ENCODE results near the gene GSTM4. TPM values are rescaled to one million over a fixed set of nuclear protein-coding genes. Genes with fewer than 3 reads are reported as not detected.

Gene GSTM4
- total RNA-seq, 4 donors from 2014 or later = 33.1 to 43.1 (median 39.1) TPM

DNA sequence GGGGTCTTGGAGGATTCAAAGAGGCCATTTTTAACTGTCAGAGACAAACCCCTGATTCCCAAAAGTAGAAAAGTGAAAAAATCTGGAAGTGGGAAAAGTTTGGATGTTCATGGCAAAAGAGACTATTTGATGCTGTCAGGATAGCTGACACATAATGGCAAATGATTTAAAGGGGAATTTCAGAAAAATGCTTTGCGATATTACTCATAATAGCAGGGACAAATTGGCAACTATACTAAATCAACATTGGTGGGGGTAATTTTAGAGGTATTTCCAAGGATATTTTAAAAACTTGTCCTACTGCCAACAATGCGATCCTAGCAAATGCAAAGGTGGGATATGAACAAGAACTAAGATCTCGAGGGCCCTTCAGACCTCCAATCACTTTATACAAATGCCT is 5.3 kb upstream of the GSTM4 start:
- intact Hi-C loops (cut with DNase I) = loop anchor here (10.0 kb wide), 1 partner anchor 264 kb away; the partner anchor contains the start of gene CSF1
- Histone ChIP-seq H3K9me3 (no peaks in the 10 kb centered on the region), H3K4me3 (no peak overlapping the region), H3K27me3 (no peaks in the 10 kb centered on the region), H3K36me3 (no peaks in the 10 kb centered on the region), H3K27ac (replicated peaks in 1 of 4) (no peak overlapping the region), H3K4me1 (peaks cover 13 to 14% (median 13%) of the 10 kb centered on the region in 4 donors)
- 81% methylated on average over 3 of the region's 3 CpGs for WGBS
- no peak for TF ChIP-seq POLR2AphosphoS5 (IDR thresholded peaks at IDR 0.05)
- no peak for TF ChIP-seq EP300 (IDR thresholded peaks at IDR 0.05)
- DNase-seq (ENCODE audit: extremely low spot score) = no peak

DNA sequence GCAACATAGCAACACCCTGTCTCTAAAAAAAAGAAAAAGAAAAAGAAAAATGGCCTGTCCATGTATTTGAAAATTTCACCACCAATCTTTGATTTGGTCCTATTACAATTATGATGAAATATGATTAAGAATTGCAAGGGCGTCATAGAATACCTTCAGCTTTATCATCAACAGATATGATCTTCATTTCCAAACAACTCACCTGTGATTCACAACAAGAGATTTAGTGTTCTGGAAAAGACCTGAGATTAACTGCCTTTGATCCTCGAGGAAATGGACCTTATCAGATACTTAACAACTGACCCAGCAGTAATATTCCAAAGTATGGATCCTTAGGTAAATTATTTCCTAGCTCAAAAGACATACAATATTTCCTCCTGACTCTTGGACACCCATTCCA is 3.5 kb upstream of the GSTM4 start:
- Histone ChIP-seq H3K4me1 (peaks cover 17 to 27% (median 23%) of the 10 kb centered on the region in 4 donors), H3K27me3 (no peaks in the 10 kb centered on the region), H3K27ac (replicated peaks in 1 of 4) (no peak overlapping the region), H3K36me3 (peaks cover 0 to 3% (median 0%) of the 10 kb centered on the region in 4 donors), H3K4me3 (no peak overlapping the region), H3K9me3 (no peaks in the 10 kb centered on the region)
- TF ChIP-seq POLR2A (IDR thresholded peaks at IDR 0.05; ENCODE audit: low read depth) = no peak
- TF ChIP-seq, protein P1, sequence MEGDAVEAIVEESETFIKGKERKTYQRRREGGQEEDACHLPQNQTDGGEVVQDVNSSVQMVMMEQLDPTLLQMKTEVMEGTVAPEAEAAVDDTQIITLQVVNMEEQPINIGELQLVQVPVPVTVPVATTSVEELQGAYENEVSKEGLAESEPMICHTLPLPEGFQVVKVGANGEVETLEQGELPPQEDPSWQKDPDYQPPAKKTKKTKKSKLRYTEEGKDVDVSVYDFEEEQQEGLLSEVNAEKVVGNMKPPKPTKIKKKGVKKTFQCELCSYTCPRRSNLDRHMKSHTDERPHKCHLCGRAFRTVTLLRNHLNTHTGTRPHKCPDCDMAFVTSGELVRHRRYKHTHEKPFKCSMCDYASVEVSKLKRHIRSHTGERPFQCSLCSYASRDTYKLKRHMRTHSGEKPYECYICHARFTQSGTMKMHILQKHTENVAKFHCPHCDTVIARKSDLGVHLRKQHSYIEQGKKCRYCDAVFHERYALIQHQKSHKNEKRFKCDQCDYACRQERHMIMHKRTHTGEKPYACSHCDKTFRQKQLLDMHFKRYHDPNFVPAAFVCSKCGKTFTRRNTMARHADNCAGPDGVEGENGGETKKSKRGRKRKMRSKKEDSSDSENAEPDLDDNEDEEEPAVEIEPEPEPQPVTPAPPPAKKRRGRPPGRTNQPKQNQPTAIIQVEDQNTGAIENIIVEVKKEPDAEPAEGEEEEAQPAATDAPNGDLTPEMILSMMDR (IDR thresholded peaks at IDR 0.05) = no peak
- no peak for TF ChIP-seq POLR2AphosphoS5 (IDR thresholded peaks at IDR 0.05)
- no peak for TF ChIP-seq EP300 (IDR thresholded peaks at IDR 0.05)
- 92% methylated on average over 2 of the region's 2 CpGs for WGBS
- intact Hi-C loops (cut with DNase I) = loop anchor here (10.0 kb wide), 1 partner anchor 262 kb away; the partner anchor contains the start of gene CSF1
- no peak for DNase-seq (ENCODE audit: extremely low spot score)

DNA sequence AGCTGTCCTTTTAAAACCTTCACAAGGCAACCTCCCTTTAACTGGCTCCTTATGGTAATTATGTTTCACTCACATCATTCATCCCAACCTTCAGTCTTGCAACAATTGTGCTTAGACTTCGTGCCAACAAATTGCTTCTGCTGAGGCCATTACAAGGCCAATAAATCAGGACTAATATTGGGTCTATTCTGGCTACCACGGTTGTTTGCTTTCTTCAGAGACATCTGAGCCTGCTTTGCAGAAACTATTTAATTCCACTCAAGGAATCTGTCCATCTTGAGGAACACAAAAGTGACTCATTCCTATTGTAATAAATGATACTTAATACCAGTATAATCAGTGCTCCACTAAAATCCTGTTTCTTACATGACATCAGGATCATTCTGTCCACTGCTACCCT is 2.6 kb upstream of the GSTM4 start:
- H3K27me3 ChIP-seq = no peaks in the 10 kb centered on the region
- H3K9me3 ChIP-seq = no peaks in the 10 kb centered on the region
- H3K27ac ChIP-seq (replicated peaks in 1 of 4) = no peak overlapping the region
- intact Hi-C loops (cut with DNase I) = loop anchor here (10.0 kb wide), 1 partner anchor 261 kb away; the partner anchor contains the start of gene CSF1
- WGBS = 76% methylated on average over 2 of the region's 2 CpGs
- no peak overlapping the region for H3K4me3 ChIP-seq
- peaks cover 0 to 10% (median 4%) of the 10 kb centered on the region in 4 donors for H3K36me3 ChIP-seq
- peaks cover 17 to 28% (median 23%) of the 10 kb centered on the region in 4 donors for H3K4me1 ChIP-seq
- TF ChIP-seq, protein P1 (IDR thresholded peaks at IDR 0.05) = no peak
- TF ChIP-seq EP300 (IDR thresholded peaks at IDR 0.05) (no peak), POLR2A (IDR thresholded peaks at IDR 0.05; ENCODE audit: low read depth) (no peak), POLR2AphosphoS5 (IDR thresholded peaks at IDR 0.05) (no peak)
- peak; percentile 10 for DNase-seq (ENCODE audit: extremely low spot score)

DNA sequence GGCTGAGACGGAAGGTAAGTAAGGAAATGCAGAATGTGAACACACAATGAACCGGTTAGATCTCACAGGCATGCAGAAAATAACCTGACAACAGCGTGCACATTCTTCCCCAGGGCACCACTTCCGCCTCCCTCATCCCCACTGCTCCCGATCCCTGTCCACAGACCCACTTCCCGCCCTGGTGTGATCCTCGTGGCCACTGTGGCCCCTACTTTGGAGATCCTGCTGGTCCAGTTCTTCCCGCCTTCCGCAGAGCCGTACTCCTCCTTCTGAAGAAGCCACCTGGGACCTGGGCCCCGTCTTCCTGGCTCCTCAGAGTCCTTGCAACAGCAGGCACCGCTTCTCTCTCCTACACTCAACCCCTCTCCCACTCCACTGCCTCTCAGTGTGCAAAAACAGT is 1.4 kb upstream of the GSTM4 start:
- Histone ChIP-seq H3K27ac (replicated peaks in 1 of 4) (peak overlapping the region; percentile 84 to 93 (median 88)), H3K4me1 (peaks cover 17 to 28% (median 23%) of the 10 kb centered on the region in 4 donors), H3K27me3 (no peaks in the 10 kb centered on the region), H3K9me3 (no peaks in the 10 kb centered on the region), H3K4me3 (no peak overlapping the region), H3K36me3 (peaks cover 0 to 22% (median 10%) of the 10 kb centered on the region in 4 donors)
- DNase-seq (ENCODE audit: extremely low spot score) = peak; percentile 24
- intact Hi-C loops (cut with DNase I) = loop anchor here (10.0 kb wide), 1 partner anchor 260 kb away; the partner anchor contains the start of gene CSF1
- TF ChIP-seq POLR2A (IDR thresholded peaks at IDR 0.05; ENCODE audit: low read depth) (no peak), EP300 (IDR thresholded peaks at IDR 0.05) (no peak), POLR2AphosphoS5 (IDR thresholded peaks at IDR 0.05) (no peak)
- TF ChIP-seq, protein P1 (IDR thresholded peaks at IDR 0.05) = no peak
- 92% methylated on average over 12 of the region's 12 CpGs for WGBS

DNA sequence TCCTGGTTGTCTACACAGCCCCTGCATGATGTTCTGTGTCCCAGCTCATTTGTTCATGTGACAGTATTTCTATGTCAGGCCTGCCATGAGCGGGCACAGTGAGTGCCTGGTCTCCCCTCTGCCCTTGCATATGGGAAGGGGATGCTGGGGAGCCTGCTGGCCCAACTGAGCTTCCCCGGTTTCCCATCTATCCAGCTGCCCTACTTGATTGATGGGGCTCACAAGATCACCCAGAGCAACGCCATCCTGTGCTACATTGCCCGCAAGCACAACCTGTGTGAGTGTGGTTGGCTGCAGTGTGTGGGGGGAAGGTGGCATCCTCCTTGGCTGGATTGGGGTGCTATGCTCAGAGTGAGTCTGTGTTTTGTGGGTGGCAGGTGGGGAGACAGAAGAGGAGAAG is 1.5 kb downstream of the GSTM4 start:
- WGBS = 90% methylated on average over 4 of the region's 4 CpGs
- peaks cover 17 to 28% (median 23%) of the 10 kb centered on the region in 4 donors for H3K4me1 ChIP-seq
- H3K27me3 ChIP-seq = no peaks in the 10 kb centered on the region
- no peaks in the 10 kb centered on the region for H3K9me3 ChIP-seq
- H3K27ac ChIP-seq (replicated peaks in 1 of 4) = peak overlapping the region in 2 of 4 donors; percentile 84 to 87
- intact Hi-C loops (cut with DNase I) = loop anchor here (10.0 kb wide), 1 partner anchor 257 kb away; the partner anchor contains the start of gene CSF1
- peak; percentile 84 for DNase-seq (ENCODE audit: extremely low spot score)
- H3K36me3 ChIP-seq = peaks cover 0 to 49% (median 30%) of the 10 kb centered on the region in 4 donors
- TF ChIP-seq POLR2A (IDR thresholded peaks at IDR 0.05; ENCODE audit: low read depth) = no peak
- TF ChIP-seq EP300 (IDR thresholded peaks at IDR 0.05) = no peak
- TF ChIP-seq, protein P1 (IDR thresholded peaks at IDR 0.05) = no peak
- TF ChIP-seq POLR2AphosphoS5 (IDR thresholded peaks at IDR 0.05) = no peak
- no peak overlapping the region for H3K4me3 ChIP-seq
